ENCODE data around the gene RILP.

RILP gene

GRCh38 chr17:1604831-1605528 lies 44.7 kb downstream of the RILP start:
- DNase-seq (ENCODE audit: low spot score): no peak

GRCh38 chr17:1601571-1601970 lies 48.1 kb downstream of the RILP start:
- no peak for DNase-seq (ENCODE audit: low spot score)

DNA sequence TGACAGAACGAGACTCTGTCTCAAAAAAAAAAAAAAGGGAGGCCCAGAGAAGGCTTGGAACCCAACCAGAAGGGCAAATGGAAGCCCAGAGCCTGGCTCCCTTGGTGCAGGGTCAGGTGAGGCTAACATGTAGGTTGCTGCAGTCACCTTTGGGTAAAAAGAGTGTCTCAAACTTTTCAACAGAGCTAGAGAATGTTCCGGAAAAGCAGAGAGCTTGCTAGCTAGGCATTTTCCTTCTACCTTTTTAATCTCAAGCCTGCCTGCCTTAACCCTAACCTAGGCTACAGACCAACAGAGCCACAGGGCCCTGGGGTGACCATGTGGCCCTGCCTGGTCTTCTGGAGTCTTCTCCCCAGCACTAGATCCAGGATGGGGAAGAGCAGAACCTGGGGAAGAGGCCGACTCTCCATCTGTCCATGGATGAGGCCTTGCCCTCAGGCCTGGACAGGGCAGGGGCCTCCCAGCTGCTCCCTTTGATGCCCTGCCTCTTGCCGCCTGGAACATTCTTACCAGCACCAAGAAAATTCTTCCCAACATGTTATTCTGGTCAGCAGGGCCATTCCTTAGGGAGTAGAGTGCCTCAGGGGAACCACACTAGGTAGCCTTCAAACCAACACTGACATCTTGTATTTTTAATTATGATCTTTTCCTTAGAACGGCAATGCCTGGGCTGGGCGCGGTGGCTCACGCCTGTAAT lies 51.1 kb downstream of the RILP start:
- DNase-seq (ENCODE audit: low spot score): no peak

GRCh38 chr17:1597861-1598342 lies 51.8 kb downstream of the RILP start:
- no peak for DNase-seq (ENCODE audit: low spot score)
